COLO668 (cell line): ENCODE data around the gene TUBAL3.
"Not testable (repeated sequence)": the region's sequence is repeated elsewhere in the genome, so short reads cannot be mapped to it uniquely, and the experiment has no call there.

Source experiments
- DNase-seq: peaks from one replicate; lab custom pipeline; 2025; ENCODE audit not compliant: unreplicated experiment; lab: John Stamatoyannopoulos, UW

The TUBAL3 gene

GRCh38 chr10:5424751-5425150 lies 20.1 kb upstream of the TUBAL3 start:
- DNase-seq, result no peak

- no peak for DNase-seq
Observed at GRCh38 chr10:5423771-5424170, 19.1 kb upstream of the TUBAL3 start.

GRCh38 chr10:5419466-5420094 lies 15.0 kb upstream of the TUBAL3 start:
- no peak for DNase-seq

- DNase-seq, result no peak
Observed at GRCh38 chr10:5418584-5418983, 14.0 kb upstream of the TUBAL3 start.

GRCh38 chr10:5416981-5417380 lies 12.4 kb upstream of the TUBAL3 start:
- DNase-seq, result peak; percentile 59

GRCh38 chr10:5413012-5413938 lies 8.6 kb upstream of the TUBAL3 start:
- peak; percentile 15 for DNase-seq

GRCh38 chr10:5412277-5412941 lies 7.8 kb upstream of the TUBAL3 start, which contains the start of gene NET1:
Gene NET1 (plus strand): TSS chr10:5412557. CDS start chr10:5412693, 136 bp downstream.
- peak; percentile 87 for DNase-seq

- DNase-seq, result no peak
Observed at GRCh38 chr10:5411941-5412276, 7.3 kb upstream of the TUBAL3 start.

GRCh38 chr10:5410787-5411186 lies 6.2 kb upstream of the TUBAL3 start:
- not testable (repeated sequence) for DNase-seq

GRCh38 chr10:5406918-5407317 lies 2.3 kb upstream of the TUBAL3 start:
- no peak for DNase-seq

GRCh38 chr10:5402798-5403197 lies 1.8 kb downstream of the TUBAL3 start:
- no peak for DNase-seq

GRCh38 chr10:5400468-5401240 lies 4.0 kb downstream of the TUBAL3 start:
- DNase-seq, result no peak

- no peak for DNase-seq
Observed at GRCh38 chr10:5399332-5399731, 5.3 kb downstream of the TUBAL3 start.

- no peak for DNase-seq
Observed at GRCh38 chr10:5396556-5397300, 7.9 kb downstream of the TUBAL3 start.

- DNase-seq, result no peak
Observed at GRCh38 chr10:5395168-5395567, 9.5 kb downstream of the TUBAL3 start.

- DNase-seq, result no peak
Observed at GRCh38 chr10:5393529-5393928, 11.1 kb downstream of the TUBAL3 start.

GRCh38 chr10:5391790-5392189 lies 12.8 kb downstream of the TUBAL3 start:
- no peak for DNase-seq

GRCh38 chr10:5390607-5391205 lies 13.9 kb downstream of the TUBAL3 start:
- DNase-seq, result no peak

GRCh38 chr10:5387169-5387568 lies 17.5 kb downstream of the TUBAL3 start:
- DNase-seq, result no peak

GRCh38 chr10:5385224-5385623 lies 19.4 kb downstream of the TUBAL3 start:
- DNase-seq, result no peak
